Astrocyte (in vitro differentiated cells and primary cell): ENCODE data around the gene FRY. TPM values are rescaled to one million over a fixed set of nuclear protein-coding genes. Genes with fewer than 3 reads are reported as not detected.
A peak's percentile ranks its signal among the peaks of the same experiment; 100 is the strongest.

Experiments
- DNase-seq: peaks from one replicate; pipeline ENCODE4 v3.0.0-alpha.2; 2010; ENCODE audit warnings: low read depth
- FAIRE-seq: peaks from 2 replicates; lab custom pipeline; 2011; peaks lifted over from hg19 to GRCh38; lab: Jason Lieb, UNC
- H2AFZ ChIP-seq: 2 replicates; pipeline ENCODE4 v1.6.0; 2012; ENCODE audit warnings: low read depth, low read length, inconsistent platforms
- H3K27ac ChIP-seq: 2 replicates; pipeline ENCODE4 v1.5.1; 2011; ENCODE audit warnings: low read depth, low read length, inconsistent platforms
- H3K27me3 ChIP-seq: 2 replicates; pipeline ENCODE4 v1.6.0; 2011; ENCODE audit warnings: low read length, inconsistent platforms; ENCODE audit not compliant: insufficient read depth
- H3K36me3 ChIP-seq: 2 replicates; pipeline ENCODE4 v1.5.1; 2011; ENCODE audit warnings: low read length, inconsistent platforms; ENCODE audit not compliant: insufficient read depth
- H3K4me1 ChIP-seq: 2 replicates; pipeline ENCODE4 v1.5.1; 2011; ENCODE audit warnings: low read length, inconsistent platforms; ENCODE audit not compliant: insufficient read depth
- H3K4me2 ChIP-seq: 2 replicates; pipeline ENCODE4 v1.6.0; 2012; ENCODE audit warnings: low read length, inconsistent platforms
- H3K4me3 ChIP-seq: 2 replicates; pipeline ENCODE4 v1.5.1; 2011; ENCODE audit warnings: low read depth, mild to moderate bottlenecking, low read length, inconsistent platforms; ENCODE audit not compliant: insufficient read depth
- H3K79me2 ChIP-seq: 2 replicates; pipeline ENCODE4 v1.6.0; 2012; ENCODE audit warnings: mild to moderate bottlenecking, low read length, inconsistent platforms; ENCODE audit not compliant: insufficient read depth
- H3K9ac ChIP-seq: 2 replicates; pipeline ENCODE4 v1.6.0; 2012; ENCODE audit warnings: mild to moderate bottlenecking, low read length, inconsistent platforms
- H3K9me3 ChIP-seq: 2 replicates; pipeline ENCODE4 v1.5.1; 2012; ENCODE audit warnings: low read depth, mild to moderate bottlenecking, low read length, inconsistent platforms; ENCODE audit not compliant: insufficient read depth
- H4K20me1 ChIP-seq: 2 replicates; pipeline ENCODE4 v1.6.0; 2012; ENCODE audit warnings: low read length, inconsistent platforms; ENCODE audit not compliant: insufficient read depth
- H3K27ac Mint-ChIP-seq: one replicate; pipeline ENCODE4 v1.8.0; 2021; ENCODE audit warnings: mild to moderate bottlenecking, mixed read lengths; ENCODE audit not compliant: unreplicated experiment
- H3K27me3 Mint-ChIP-seq: one replicate; pipeline ENCODE4 v1.8.0; 2021; ENCODE audit warnings: low read depth, mixed read lengths; ENCODE audit not compliant: unreplicated experiment
- H3K36me3 Mint-ChIP-seq: one replicate; pipeline ENCODE4 v1.8.0; 2021; ENCODE audit warnings: low read depth, mixed read lengths; ENCODE audit not compliant: unreplicated experiment
- H3K4me1 Mint-ChIP-seq: one replicate; pipeline ENCODE4 v1.8.0; 2021; ENCODE audit warnings: low read depth, mixed read lengths; ENCODE audit not compliant: unreplicated experiment
- H3K4me3 Mint-ChIP-seq: one replicate; pipeline ENCODE4 v1.8.0; 2021; ENCODE audit warnings: mild to moderate bottlenecking, moderate library complexity, mixed read lengths; ENCODE audit not compliant: unreplicated experiment
- H3K9me3 Mint-ChIP-seq: one replicate; pipeline ENCODE4 v1.8.0; 2021; ENCODE audit warnings: mild to moderate bottlenecking, mixed read lengths; ENCODE audit not compliant: unreplicated experiment
- CTCF ChIP-seq: IDR thresholded peaks from 2 replicates; pipeline ENCODE4 v1.5.1; 2011; ENCODE audit warnings: low read depth, mild to moderate bottlenecking, inconsistent platforms, low read length, moderate library complexity; ENCODE audit not compliant: insufficient read depth
- EZH2 ChIP-seq: IDR thresholded peaks from 2 replicates; pipeline ENCODE4 v1.6.1; 2012; ENCODE audit warnings: mild to moderate bottlenecking, low read length, inconsistent platforms; ENCODE audit not compliant: insufficient read depth
- total RNA-seq: library from RNA; stranded (reverse); gene quantifications from 2 replicates; pipeline ENCODE4 v1.2.1, GENCODE V29; 2021

Gene FRY
- total RNA-seq, 1 donor from 2014 or later = 4.6 TPM

- Histone ChIP-seq H3K9me3 (no peaks in the 10 kb centered on the region), H3K27ac (no peak overlapping the region), H3K4me2 (no peak overlapping the region), H2AFZ (no peak overlapping the region), H3K4me3 (no peak overlapping the region), H3K27me3 (no peaks in the 10 kb centered on the region), H3K9ac (no peak overlapping the region), H4K20me1 (no peaks in the 10 kb centered on the region), H3K4me1 (peaks cover 4% of the 10 kb centered on the region), H3K36me3 (no peaks in the 10 kb centered on the region), H3K79me2 (peaks cover 6% of the 10 kb centered on the region)
- Mint-ChIP-seq H3K27me3 (no peaks in the 10 kb centered on the region), H3K4me1 (no peaks in the 10 kb centered on the region), H3K27ac (no peak overlapping the region), H3K36me3 (no peaks in the 10 kb centered on the region), H3K4me3 (no peak overlapping the region), H3K9me3 (no peaks in the 10 kb centered on the region)
- DNase-seq = no peak
- no peak for FAIRE-seq
- no peak for TF ChIP-seq EZH2
- TF ChIP-seq CTCF = no peak
Measured at GRCh38 chr13:32317716-32318465, 286.3 kb downstream of the FRY start.

- DNase-seq (no peak), FAIRE-seq (no peak)
- peaks cover 14% of the 10 kb centered on the region for H3K4me1 ChIP-seq
- no peaks in the 10 kb centered on the region for H3K36me3 ChIP-seq
- H3K4me2 ChIP-seq = no peak overlapping the region
- H3K79me2 ChIP-seq = peaks cover 6% of the 10 kb centered on the region
- no peak overlapping the region for H2AFZ ChIP-seq
- no peaks in the 10 kb centered on the region for H3K9me3 ChIP-seq
- no peak overlapping the region for H3K9ac ChIP-seq
- Mint-ChIP-seq H3K4me3 (no peak overlapping the region), H3K36me3 (no peaks in the 10 kb centered on the region), H3K4me1 (peaks cover 5% of the 10 kb centered on the region), H3K9me3 (no peaks in the 10 kb centered on the region), H3K27ac (no peak overlapping the region), H3K27me3 (no peaks in the 10 kb centered on the region)
- no peaks in the 10 kb centered on the region for H4K20me1 ChIP-seq
- H3K27ac ChIP-seq = no peak overlapping the region
- H3K4me3 ChIP-seq = no peak overlapping the region
- H3K27me3 ChIP-seq = no peaks in the 10 kb centered on the region
- no peak for TF ChIP-seq CTCF
Measured at GRCh38 chr13:32320528-32320927, 289.0 kb downstream of the FRY start.

- Mint-ChIP-seq H3K27me3 (no peaks in the 10 kb centered on the region), H3K4me1 (peaks cover 5% of the 10 kb centered on the region), H3K27ac (peak overlapping the region; percentile 86), H3K36me3 (no peaks in the 10 kb centered on the region), H3K4me3 (no peak overlapping the region), H3K9me3 (no peaks in the 10 kb centered on the region)
- no peaks in the 10 kb centered on the region for H3K9me3 ChIP-seq
- peaks cover 14% of the 10 kb centered on the region for H3K4me1 ChIP-seq
- H3K79me2 ChIP-seq = no peaks in the 10 kb centered on the region
- H3K27ac ChIP-seq = peak overlapping the region; percentile 86
- TF ChIP-seq EZH2 (no peak), CTCF (no peak)
- H2AFZ ChIP-seq = no peak overlapping the region
- no peaks in the 10 kb centered on the region for H3K27me3 ChIP-seq
- H4K20me1 ChIP-seq = no peaks in the 10 kb centered on the region
- peak overlapping the region; percentile 65 for H3K4me2 ChIP-seq
- no peak overlapping the region for H3K4me3 ChIP-seq
- peak; percentile 77 for DNase-seq
- FAIRE-seq = peak; percentile 55
- no peaks in the 10 kb centered on the region for H3K36me3 ChIP-seq
- H3K9ac ChIP-seq = peak overlapping the region; percentile 49
Measured at GRCh38 chr13:32323912-32324311, 292.3 kb downstream of the FRY start.
